SKM-1 treated with dmso at 0.1 percent for 144 hours (cell line): ENCODE data around the gene NUP98.
"Not testable (repeated sequence)": the region's sequence is repeated elsewhere in the genome, so short reads cannot be mapped to it uniquely, and the experiment has no call there.

Experiments
- DNase-seq: peaks from one replicate; lab custom pipeline; 2025; ENCODE audit not compliant: unreplicated experiment; lab: John Stamatoyannopoulos, UW

The NUP98 gene

DNA sequence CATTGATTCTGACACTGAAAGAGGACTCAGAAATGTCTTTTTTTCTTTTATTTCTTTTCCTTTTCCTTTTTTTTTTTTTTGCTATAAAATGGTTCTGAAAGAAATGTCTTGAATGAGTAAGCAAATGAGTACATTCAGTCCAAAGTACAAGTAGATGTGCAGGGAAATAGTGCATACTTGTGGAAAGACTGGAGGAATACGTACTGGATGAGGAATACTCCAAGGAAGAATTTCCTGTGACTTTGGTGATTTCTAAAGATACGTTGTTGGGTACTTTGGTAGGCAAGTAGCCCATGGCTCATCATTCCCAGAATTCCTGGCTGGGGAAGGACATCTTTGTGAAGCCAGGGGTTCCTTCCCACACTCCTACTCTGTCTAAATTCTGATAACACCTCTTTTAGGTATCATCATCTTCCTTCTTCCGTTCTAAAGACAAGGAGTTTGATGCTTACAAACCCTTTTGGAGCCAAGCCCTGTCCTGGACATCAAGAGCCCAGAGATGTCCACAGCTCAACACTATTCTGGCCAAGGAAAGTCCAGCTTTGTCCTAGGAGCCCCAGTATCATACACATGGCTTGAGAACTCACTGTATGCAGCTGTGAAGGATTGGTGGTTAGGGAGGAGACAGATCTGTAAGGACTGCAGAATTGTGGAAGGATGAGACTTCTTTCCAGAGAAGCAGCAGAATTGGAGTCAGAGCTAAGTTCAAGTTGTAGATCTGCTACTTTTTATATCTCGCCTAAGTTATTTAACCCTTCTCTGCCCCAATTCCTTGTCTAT is 4.8 kb upstream of the NUP98 start:
- DNase-seq: no peak

DNA sequence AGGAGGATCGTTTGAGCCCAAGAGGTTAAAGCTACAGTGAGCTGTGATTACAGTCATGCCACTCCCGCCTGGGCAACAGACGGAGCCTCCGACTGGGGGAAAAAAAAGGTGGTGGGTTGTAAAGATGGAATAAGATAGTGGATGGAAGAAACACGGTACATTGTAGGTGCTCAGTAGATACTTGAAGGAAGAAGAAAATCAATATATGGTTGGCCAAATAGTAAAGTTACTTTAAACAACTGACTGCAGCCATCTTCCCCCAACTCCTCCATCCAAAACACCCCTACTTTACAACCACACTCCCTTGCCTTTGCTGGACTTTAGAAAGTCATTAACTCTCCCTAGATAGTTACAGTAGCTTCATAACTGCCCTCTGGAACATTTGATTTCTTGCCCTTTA is 2.5 kb upstream of the NUP98 start:
- DNase-seq: no peak

DNA sequence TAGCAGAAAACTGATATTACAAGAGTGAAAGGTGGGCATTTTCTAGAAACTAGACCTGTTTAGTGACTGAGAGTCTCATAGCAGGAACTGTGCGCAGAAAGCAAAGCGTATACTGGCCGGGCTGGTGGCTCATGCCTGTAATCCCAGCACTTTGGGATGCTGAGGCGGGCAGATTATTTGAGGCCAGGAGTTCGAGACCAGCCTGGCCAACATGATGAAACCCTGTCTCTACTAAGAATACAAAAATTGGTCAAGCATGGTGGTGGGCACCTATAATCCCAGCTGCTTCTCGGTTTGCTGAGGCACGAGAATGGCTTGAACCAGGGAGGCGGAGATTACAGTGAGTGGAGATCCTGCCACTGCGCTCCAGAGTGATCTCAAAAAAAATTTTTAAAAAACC is 1.8 kb upstream of the NUP98 start:
- DNase-seq: no peak

DNA sequence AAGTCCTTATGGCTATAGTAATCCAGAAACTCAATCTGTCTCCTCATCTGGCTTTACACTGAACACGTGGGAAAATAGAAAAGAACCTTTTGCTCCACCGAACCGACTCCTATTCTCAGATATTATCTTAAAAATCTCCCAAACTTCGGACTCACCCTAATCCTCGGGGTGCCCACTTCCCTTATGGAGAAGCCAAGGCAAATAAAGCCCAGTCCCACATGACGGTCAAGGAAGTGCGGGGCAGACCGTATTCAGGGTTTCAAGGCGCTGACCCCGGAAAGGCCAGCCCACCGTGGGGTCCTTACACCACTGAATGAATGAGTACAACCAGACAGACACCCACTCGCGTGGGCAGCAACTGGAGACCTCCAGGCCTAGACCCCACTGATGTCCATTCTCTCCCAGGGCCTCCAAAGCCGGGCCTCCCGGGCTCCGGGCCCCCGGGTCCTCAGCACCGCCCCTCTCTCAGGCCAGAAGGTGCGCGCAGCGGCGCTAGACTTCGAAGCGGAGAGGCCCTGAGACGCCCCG is 489 bp downstream of the NUP98 start:
- DNase-seq: no peak

DNA sequence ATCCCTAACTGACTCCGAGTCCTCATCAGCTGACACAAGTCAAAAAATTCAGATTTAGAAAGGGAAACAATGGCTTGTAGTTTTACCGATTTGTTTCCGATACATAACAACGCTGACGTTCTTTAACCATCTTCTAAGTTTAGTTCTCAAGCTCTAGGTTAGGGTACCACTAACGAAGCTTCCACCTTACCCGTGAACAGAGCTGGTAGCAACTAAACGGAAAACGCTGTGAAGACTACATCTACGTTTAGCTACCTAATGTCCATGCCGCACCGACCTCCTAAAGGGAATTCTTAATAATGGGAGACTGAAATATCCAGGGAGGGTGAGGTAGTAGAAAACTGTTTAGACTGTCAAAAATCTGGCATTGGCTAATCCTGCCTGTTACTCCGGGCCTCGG is 1.0 kb downstream of the NUP98 start:
- no peak for DNase-seq

DNA sequence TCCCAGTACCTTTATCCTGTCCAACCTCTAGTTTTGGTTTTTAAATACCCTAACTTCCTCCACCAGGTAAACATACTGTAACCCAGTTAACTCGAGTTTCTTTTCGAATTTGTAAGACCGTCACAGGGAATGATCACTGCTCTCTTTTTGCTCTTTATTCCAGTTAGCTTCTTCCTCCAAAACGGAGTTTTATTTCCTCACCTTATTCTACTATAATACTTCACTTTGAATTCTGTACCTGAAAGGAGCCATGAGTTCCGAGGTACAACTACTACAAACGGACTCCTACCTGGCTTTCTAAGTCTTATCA is 1.4 kb downstream of the NUP98 start:
- DNase-seq: no peak

DNA sequence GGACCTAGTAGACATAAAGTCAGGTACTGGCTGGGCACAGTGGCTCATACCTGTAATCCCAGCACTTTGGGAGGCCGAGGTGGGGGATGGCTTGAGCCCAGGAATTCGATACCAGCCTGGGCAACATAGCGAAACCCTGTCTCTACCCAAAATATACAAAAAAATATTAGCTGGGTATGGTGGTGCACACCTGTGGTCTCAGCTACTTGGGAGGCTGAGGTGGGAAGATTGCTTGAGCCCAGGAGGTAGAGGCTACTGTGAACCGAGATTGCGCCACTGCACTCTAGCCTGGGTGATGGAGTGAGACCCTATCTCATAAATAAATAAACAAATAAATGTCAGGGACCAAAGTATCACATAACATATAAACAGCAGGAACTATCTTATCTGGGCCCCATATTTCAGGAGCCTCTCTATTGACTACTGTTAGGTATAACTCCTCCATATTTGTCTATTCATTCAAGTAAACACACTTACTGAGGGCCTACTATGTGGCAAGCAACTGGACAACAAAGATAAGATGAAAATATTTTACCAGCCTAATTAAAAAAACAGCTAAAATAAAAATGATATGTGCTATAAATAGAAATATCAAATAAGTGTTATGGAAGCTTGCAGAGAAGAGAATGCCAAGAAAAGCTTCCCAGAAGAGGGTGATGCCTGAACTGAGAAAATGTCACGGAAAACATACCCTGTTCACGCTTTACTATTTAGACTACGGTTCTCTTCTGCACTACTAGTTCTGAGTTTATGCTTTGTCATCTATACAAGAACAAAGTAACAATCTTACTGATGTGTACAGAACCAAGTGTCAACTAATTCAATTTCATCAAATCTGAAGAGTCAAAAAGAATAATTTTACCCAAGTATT is 2.0 kb downstream of the NUP98 start:
- no peak for DNase-seq

DNA sequence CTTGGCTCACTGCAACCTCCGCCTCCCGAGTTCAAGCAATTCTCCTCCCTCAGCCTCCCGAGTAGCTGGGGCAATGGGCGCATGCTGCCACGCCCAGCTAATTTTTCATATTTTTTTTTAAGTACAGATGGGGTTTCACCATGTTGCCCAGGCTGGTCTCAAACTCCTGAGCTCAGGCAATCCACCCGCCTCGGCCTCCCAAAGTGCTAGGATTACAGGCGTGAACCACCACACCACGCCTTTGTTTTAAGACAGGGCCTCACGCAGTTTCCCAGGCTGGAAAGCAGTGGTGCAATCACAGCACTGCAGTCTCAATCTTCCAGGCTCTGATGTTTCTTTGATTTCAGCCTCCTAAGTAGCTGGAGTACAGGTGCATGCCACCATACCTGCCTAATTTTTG is 3.0 kb downstream of the NUP98 start:
- not testable (repeated sequence) for DNase-seq

DNA sequence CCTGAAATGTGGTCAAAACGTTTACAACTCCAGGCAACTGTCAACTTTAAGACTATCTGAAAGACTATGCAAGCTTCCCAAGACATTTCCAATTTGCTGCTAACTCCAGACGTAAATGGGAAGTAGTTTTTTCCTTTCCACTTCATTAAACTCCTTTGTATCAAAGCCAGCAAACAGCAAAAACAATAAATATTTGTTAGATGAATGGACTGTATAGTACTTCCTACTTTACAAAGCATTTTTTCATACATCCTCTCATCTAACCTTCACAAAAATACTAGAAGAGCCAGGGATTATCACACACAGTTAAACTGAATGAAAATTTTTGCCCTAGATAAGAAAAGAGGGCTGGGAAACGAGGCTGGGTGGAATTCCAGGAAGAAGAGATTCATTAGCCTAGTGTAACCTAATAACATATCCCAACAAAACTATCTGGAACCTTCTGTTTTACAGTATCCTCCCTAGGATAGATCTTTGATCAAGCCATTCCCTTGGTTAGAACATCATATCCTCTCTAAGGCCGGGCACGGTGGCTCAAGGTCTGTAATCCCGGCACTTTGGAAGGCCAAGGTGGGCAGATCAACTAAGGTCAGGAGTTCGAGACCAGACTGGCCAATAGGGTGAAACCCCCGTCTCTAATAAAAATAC is 10.4 kb downstream of the NUP98 start:
- DNase-seq: no peak

DNA sequence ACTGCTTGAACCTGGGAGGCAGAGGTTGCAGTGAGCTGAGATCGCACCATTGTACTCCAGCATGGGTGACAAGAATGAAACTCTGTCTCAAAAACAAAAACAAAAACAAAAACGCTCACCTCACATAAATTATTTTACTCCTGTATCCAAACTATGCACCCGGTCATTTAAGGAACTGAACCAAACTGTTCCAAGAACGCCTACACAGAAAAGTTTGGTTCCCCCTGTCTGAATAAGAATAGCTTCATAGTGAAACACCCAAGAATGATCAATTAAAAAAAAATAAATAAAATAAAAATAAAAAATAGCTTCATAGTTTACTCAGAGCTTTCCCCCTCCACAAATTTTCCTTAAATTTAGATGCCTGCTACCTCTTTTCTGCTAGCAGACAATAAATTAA is 13.7 kb downstream of the NUP98 start:
- DNase-seq: no peak

DNA sequence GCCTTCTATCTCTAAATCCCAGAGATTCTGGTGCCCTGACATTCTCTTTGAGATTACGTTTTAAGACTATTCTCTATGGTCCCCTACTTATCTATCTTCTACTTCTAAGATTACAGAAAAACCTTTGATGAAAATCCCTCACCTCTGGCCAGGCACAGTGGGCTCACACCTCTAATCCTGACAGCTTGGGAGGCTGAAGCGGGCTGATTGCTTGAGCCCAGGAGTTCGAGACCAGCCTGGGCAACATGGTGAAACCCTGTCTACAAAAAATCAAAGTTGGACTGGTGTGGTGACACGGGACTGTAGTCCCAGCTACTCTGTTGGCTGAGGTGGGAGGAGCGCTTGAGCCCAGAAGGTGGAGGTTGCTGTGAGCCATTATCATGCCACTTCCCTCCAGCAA is 14.4 kb downstream of the NUP98 start:
- no peak for DNase-seq

DNA sequence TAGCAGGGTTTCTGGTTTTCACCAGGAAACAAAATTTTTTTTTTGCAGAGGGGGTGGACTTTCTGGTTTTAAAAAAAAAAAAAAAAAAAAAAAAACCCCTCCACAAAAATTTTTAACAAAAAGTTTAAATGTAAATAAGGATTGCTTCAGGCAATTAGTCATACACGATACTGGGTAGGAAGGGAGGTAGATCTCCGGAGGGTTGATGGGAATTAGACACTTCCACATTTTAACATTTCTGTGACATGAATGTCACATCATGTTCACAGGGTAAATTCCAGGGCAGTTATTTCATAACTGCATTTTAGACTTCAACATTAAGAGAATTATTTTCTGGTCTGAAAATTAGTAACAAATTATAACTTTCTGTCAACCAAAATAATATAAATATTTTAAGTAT is 15.9 kb downstream of the NUP98 start:
- DNase-seq: no peak

DNA sequence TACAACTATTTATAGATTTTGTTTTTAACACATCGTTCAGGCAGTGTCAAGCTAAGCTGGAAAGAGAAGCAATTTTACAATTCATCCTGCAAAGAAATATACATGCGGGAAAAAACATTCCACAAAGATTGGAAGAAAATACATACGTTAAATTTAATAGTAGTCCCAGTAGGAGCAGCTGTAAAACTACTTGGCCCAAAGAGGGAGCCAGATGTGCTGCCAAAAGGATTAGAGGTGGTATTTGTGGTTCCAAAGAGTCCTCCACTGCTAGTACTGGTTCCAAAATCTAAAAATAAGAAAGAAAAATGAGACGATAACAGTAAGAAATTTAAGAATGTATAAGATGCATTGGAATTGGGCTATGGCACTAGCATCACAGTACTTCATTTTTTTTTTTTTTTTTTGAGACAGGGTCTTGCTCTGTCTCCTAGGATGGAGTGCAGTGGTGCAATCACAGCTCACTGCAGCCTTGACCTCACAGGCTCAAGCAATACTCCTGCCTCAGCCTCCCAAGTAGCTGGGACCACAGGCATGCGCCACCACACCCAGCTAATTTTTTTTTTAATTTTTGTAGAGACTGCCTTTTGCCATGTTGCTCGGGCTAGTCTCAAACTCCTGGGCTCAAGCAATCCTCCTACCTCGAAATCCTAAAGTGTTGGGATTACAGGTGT is 21.5 kb downstream of the NUP98 start:
- DNase-seq: no peak

DNA sequence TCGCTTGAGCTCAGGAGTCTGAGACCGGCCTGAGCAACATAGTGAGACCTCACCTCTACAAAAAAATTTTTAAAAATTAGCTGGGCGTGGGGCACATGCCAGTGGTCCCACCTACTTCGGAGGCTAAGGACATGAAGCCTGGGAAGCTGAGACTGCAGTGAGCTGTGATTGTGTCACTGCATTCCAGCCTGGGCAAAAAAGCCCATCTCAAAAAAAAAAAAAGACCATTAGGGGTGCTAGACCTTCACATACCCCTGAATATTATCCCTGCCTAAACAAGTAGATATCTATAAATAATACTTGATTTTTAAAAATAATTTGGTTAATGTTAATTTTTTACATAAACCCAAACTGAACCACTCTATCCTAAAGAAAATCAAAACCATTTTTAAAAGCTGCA is 24.2 kb downstream of the NUP98 start:
- DNase-seq: no peak

DNA sequence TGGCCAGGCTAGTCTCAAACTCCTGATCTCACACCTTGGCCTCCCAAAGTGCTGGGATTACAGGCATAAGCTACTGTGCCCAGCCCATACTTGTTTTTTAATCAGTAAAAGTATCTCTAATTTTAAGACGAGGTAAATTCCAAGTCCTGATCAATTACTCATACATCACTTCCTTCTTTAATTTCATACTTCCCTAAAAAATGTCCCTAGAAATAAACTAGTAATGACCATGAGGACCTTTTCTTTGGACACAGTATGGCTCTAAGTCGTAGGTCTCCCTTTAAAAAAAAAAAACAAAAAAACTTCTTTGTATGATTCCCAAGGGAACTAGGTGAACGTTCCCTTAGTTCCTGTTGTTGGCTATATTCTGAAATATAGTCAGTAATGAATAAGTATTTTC is 29.8 kb downstream of the NUP98 start:
- DNase-seq: no peak

DNA sequence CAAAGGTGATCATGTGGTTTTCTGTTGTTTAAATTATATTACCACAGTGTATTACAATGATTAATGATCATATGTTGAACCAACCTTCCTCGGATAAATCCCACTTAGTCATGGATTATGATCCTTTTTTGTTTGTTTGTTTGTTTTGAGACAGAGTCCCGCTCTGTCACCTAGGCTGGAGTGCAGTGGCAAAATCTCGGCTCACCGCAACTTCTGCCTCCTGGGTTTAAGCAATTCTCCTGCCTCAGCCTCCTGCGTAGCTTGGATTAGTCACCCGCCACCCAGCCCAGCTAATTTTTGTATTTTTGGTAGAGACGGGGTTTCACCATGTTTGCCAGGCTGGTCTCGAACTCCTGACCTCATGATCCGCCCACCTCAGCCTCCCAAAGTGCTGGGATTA is 30.5 kb downstream of the NUP98 start:
- DNase-seq: not testable (repeated sequence)

DNA sequence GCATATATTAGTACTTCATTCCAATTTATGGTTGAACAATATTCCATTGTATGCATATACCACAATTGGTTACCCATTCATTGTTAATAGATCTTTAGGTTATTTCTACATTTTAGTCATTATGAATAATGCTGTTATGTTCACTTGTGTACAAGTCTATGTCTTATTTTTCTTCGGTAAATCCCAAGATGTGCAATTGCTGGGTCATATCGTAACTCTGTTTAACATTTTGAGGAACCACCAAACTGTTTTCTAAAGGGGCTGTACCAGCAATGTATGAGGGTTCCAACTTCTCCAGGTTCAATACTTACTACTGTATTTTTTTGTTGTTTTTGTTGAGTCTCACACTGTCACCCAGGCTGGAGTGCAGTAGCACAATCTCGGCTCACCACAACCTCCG is 33.1 kb downstream of the NUP98 start:
- no peak for DNase-seq

DNA sequence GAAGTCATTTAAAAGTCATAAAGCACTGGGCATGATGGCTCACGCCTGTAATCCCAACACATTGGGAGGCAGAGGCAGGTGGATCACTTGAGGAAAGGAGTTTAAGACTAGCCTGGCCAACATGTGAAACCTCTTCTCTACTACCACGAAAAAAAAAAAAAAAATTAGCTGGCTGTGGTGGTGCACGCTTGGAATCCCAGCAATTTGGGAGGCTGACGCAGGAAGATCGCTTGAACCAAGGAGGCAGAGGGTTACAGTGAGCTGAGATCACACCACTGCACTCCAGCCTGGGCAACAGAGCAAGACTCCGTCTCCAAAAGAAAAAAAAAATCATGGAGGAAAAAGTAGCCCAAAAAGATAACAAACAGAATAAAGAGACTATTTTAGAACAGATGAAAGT is 42.2 kb downstream of the NUP98 start:
- DNase-seq: no peak

DNA sequence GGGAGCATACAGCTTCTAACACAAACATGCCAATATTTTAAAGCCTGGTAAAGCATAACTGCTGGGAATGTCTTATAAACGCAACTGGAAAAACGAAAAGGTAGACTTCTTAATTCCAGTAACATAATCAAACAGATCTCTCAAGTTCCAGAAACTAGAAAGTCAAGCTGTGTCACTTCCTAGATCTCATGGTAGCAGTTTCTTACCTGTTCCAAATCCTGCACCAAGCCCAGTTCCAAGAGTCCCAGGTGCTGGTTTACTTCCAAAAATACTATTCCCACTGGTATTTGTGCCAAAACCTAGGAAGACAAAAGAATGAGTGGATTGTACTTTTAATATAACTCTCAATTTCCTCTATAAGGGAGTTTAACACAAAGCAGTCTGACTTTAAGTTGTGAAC is 44.2 kb downstream of the NUP98 start:
- DNase-seq: no peak

DNA sequence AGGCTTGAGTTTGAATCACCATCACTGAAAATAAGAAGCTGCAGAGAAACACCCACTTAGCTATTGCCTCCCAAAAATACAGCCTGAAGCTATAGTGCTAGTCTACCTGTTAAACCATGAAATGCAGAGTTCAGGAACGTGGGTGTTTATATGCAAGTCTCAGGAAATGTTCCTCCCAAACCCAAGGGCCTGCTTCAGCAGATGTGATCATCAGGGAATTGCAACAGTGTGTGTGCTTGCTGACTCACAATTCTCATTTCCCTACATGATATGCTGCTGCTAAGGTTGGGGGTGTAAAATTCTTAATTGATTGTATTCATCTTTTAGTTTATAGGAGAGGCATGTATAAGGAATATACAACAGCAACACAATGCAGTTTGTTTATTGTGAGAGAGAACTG is 49.6 kb downstream of the NUP98 start:
- no peak for DNase-seq

DNA sequence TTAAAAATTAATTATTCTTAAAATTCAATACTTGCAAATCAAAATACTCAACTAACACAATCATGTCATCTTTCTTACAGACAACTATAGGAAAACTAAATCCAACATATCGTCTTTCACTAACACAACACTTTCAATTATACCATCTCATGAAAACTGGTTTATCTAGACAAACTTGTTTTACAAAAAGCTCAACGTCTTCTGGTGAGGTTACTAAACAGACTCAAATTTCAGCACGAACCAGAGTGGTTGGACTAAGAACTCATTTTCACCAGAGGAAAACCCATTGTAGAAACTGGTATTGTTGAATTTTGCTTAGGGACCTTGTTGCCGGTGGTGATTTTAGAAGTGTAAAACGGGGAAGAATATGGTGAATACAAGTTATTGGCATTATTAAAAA is 52.2 kb downstream of the NUP98 start:
- no peak for DNase-seq
